ELF-1 (cell line): ENCODE measurements around the gene PBX1.
"Not testable (repeated sequence)": the region's sequence is repeated elsewhere in the genome, so short reads cannot be mapped to it uniquely, and the experiment has no call there.

Experiments used
- DNase-seq: peaks from one replicate; pipeline ENCODE4 v3.0.0-alpha.2; 2016; ENCODE audit warnings: low read depth, low spot score

Gene PBX1

GRCh38 chr1:164558461-164559341 is at the start of gene PBX1:
Gene PBX1, plus strand, starts transcription at chr1:164559184.
- peak; percentile 99 for DNase-seq

GRCh38 chr1:164510435-164510834 is 48.5 kb upstream of the PBX1 start:
- no peak for DNase-seq

- no peak for DNase-seq
Measured at GRCh38 chr1:164511001-164511705, 47.8 kb upstream of the PBX1 start.

GRCh38 chr1:164515231-164515630 is 43.8 kb upstream of the PBX1 start:
- no peak for DNase-seq

GRCh38 chr1:164515711-164516331 is 43.2 kb upstream of the PBX1 start:
- DNase-seq = peak; percentile 18

- DNase-seq = no peak
Measured at GRCh38 chr1:164516591-164516990, 42.4 kb upstream of the PBX1 start.

GRCh38 chr1:164518692-164519332 is 40.2 kb upstream of the PBX1 start:
- DNase-seq = no peak

- DNase-seq = no peak
Measured at GRCh38 chr1:164519426-164519825, 39.6 kb upstream of the PBX1 start.

- no peak for DNase-seq
Measured at GRCh38 chr1:164524810-164525209, 34.2 kb upstream of the PBX1 start.

GRCh38 chr1:164534863-164535610 is 23.9 kb upstream of the PBX1 start:
- no peak for DNase-seq

GRCh38 chr1:164552463-164552988 is 6.5 kb upstream of the PBX1 start:
- not testable (repeated sequence) for DNase-seq

- no peak for DNase-seq
Measured at GRCh38 chr1:164557270-164557669, 1.7 kb upstream of the PBX1 start.

GRCh38 chr1:164559342-164560051 is 513 bp downstream of the PBX1 start:
- peak; percentile 66 for DNase-seq

GRCh38 chr1:164560121-164560541 is 1.1 kb downstream of the PBX1 start:
- no peak for DNase-seq

GRCh38 chr1:164560556-164560955 is 1.6 kb downstream of the PBX1 start:
- no peak for DNase-seq

- no peak for DNase-seq
Measured at GRCh38 chr1:164561007-164561406, 2.0 kb downstream of the PBX1 start.

GRCh38 chr1:164561472-164561871 is 2.5 kb downstream of the PBX1 start:
- no peak for DNase-seq

- no peak for DNase-seq
Measured at GRCh38 chr1:164562061-164562460, 3.1 kb downstream of the PBX1 start.

- no peak for DNase-seq
Measured at GRCh38 chr1:164562511-164562910, 3.5 kb downstream of the PBX1 start.

GRCh38 chr1:164562947-164563520 is 4.0 kb downstream of the PBX1 start:
- no peak for DNase-seq
